ENCODE measurements around the gene TMPRSS11A. TPM values are rescaled to one million over a fixed set of nuclear protein-coding genes. Genes with fewer than 3 reads are reported as not detected.

The TMPRSS11A gene
- total and polyA plus RNA-seq, 2 of the 8 experiments (the other 6 are each of a cell fraction or from before 2014, with no cell fraction given): not detected

- TF ChIP-seq SP4 (IDR thresholded peaks at IDR 0.05; ENCODE audit: low read length) (no peak), TEAD4 (IDR thresholded peaks at IDR 0.05; ENCODE audit: low read depth, low read length) (no peak), CHD7 (IDR thresholded peaks at IDR 0.05; ENCODE audit: insufficient replicate concordance, low read length) (no peak), SIX5 (IDR thresholded peaks at IDR 0.05; ENCODE audit: low read depth, low read length) (no peak)
Observed at GRCh38 chr4:67874986-67875385, 88.3 kb downstream of the TMPRSS11A start (continued).

Data from H1 (cell line).